Right lobe of liver (tissue), 4 donors: Measurements from ENCODE around the gene ENOX1.

ENCODE experiments used
- CTCF ChIP-seq, 4 donors: fragments of 200-600 bp in 3 of 4; fragments of 450-650 bp in 1 of 4; IDR thresholded peaks; one replicate each; pipeline versions ENCODE4 v1.5.1 to v1.8.0; 2016 to 2022; ENCODE audit warnings: antibody characterized with exemption in 4 of 4, mild to moderate bottlenecking in 2 of 4
- POLR2A ChIP-seq: fragments of 450-650 bp; IDR thresholded peaks from one replicate; pipeline ENCODE4 v1.6.1; 2017; ENCODE audit warnings: antibody characterized with exemption, mild to moderate bottlenecking
- donor health status: DM: no; HTN: no; CAD: no.
- donor health status: DM: no; HTN: no; CAD: no.
- donor health status: DM: no; HTN: yes; CAD: no.

DNA sequence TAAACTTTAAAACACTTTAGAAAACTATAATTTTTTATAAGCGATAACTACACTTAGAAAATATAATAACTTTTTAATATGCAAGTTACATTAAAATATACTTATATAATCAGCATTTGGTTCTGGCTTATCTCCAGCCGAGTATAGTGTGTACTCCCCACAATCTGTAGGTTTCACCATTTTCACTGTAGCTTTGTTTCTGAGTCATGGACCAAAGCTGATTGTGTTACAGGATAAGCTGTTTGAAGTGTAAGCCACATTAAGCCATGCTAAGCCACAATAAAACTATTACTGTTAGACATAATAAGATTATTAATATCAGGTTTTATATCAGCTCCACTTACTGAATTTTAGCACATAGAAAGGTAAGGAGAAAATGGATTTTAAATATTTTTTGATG, 48.9 kb upstream of the ENOX1 start:
- TF ChIP-seq CTCF (IDR thresholded peaks at IDR 0.05) (no peak), POLR2A (no peak)
